Astrocyte (in vitro differentiated cells and primary cell): Measurements from ENCODE around the gene SPSB1. TPM values are rescaled to one million over a fixed set of nuclear protein-coding genes. Genes with fewer than 3 reads are reported as not detected.

Experiments used
- DNase-seq: peaks from one replicate; pipeline ENCODE4 v3.0.0-alpha.2; 2010; ENCODE audit warnings: low read depth
- FAIRE-seq: peaks from 2 replicates; lab custom pipeline; 2011; peaks lifted over from hg19 to GRCh38; lab: Jason Lieb, UNC
- H2AFZ ChIP-seq: 2 replicates; pipeline ENCODE4 v1.6.0; 2012; ENCODE audit warnings: low read depth, low read length, inconsistent platforms
- H3K27ac ChIP-seq: 2 replicates; pipeline ENCODE4 v1.5.1; 2011; ENCODE audit warnings: low read depth, low read length, inconsistent platforms
- H3K27me3 ChIP-seq: 2 replicates; pipeline ENCODE4 v1.6.0; 2011; ENCODE audit warnings: low read length, inconsistent platforms; ENCODE audit not compliant: insufficient read depth
- H3K36me3 ChIP-seq: 2 replicates; pipeline ENCODE4 v1.5.1; 2011; ENCODE audit warnings: low read length, inconsistent platforms; ENCODE audit not compliant: insufficient read depth
- H3K4me1 ChIP-seq: 2 replicates; pipeline ENCODE4 v1.5.1; 2011; ENCODE audit warnings: low read length, inconsistent platforms; ENCODE audit not compliant: insufficient read depth
- H3K4me2 ChIP-seq: 2 replicates; pipeline ENCODE4 v1.6.0; 2012; ENCODE audit warnings: low read length, inconsistent platforms
- H3K4me3 ChIP-seq: 2 replicates; pipeline ENCODE4 v1.5.1; 2011; ENCODE audit warnings: low read depth, mild to moderate bottlenecking, low read length, inconsistent platforms; ENCODE audit not compliant: insufficient read depth
- H3K79me2 ChIP-seq: 2 replicates; pipeline ENCODE4 v1.6.0; 2012; ENCODE audit warnings: mild to moderate bottlenecking, low read length, inconsistent platforms; ENCODE audit not compliant: insufficient read depth
- H3K9ac ChIP-seq: 2 replicates; pipeline ENCODE4 v1.6.0; 2012; ENCODE audit warnings: mild to moderate bottlenecking, low read length, inconsistent platforms
- H3K9me3 ChIP-seq: 2 replicates; pipeline ENCODE4 v1.5.1; 2012; ENCODE audit warnings: low read depth, mild to moderate bottlenecking, low read length, inconsistent platforms; ENCODE audit not compliant: insufficient read depth
- H4K20me1 ChIP-seq: 2 replicates; pipeline ENCODE4 v1.6.0; 2012; ENCODE audit warnings: low read length, inconsistent platforms; ENCODE audit not compliant: insufficient read depth
- H3K27ac Mint-ChIP-seq: one replicate; pipeline ENCODE4 v1.8.0; 2021; ENCODE audit warnings: mild to moderate bottlenecking, mixed read lengths; ENCODE audit not compliant: unreplicated experiment
- H3K27me3 Mint-ChIP-seq: one replicate; pipeline ENCODE4 v1.8.0; 2021; ENCODE audit warnings: low read depth, mixed read lengths; ENCODE audit not compliant: unreplicated experiment
- H3K36me3 Mint-ChIP-seq: one replicate; pipeline ENCODE4 v1.8.0; 2021; ENCODE audit warnings: low read depth, mixed read lengths; ENCODE audit not compliant: unreplicated experiment
- H3K4me1 Mint-ChIP-seq: one replicate; pipeline ENCODE4 v1.8.0; 2021; ENCODE audit warnings: low read depth, mixed read lengths; ENCODE audit not compliant: unreplicated experiment
- H3K4me3 Mint-ChIP-seq: one replicate; pipeline ENCODE4 v1.8.0; 2021; ENCODE audit warnings: mild to moderate bottlenecking, moderate library complexity, mixed read lengths; ENCODE audit not compliant: unreplicated experiment
- H3K9me3 Mint-ChIP-seq: one replicate; pipeline ENCODE4 v1.8.0; 2021; ENCODE audit warnings: mild to moderate bottlenecking, mixed read lengths; ENCODE audit not compliant: unreplicated experiment
- CTCF ChIP-seq: IDR thresholded peaks from 2 replicates; pipeline ENCODE4 v1.5.1; 2011; ENCODE audit warnings: low read depth, mild to moderate bottlenecking, inconsistent platforms, low read length, moderate library complexity; ENCODE audit not compliant: insufficient read depth
- EZH2 ChIP-seq: IDR thresholded peaks from 2 replicates; pipeline ENCODE4 v1.6.1; 2012; ENCODE audit warnings: mild to moderate bottlenecking, low read length, inconsistent platforms; ENCODE audit not compliant: insufficient read depth
- total RNA-seq: library from RNA; stranded (reverse); gene quantifications from 2 replicates; pipeline ENCODE4 v1.2.1, GENCODE V29; 2021

Gene SPSB1
- total RNA-seq, 1 donor from 2014 or later: 53.5 TPM

GRCh38 chr1:9249534-9250410, 42.9 kb upstream of the SPSB1 start:
- Histone ChIP-seq H3K27me3 (no peaks in the 10 kb centered on the region), H2AFZ (no peak overlapping the region), H3K4me2 (no peak overlapping the region), H3K9me3 (no peaks in the 10 kb centered on the region), H3K79me2 (peaks cover 22% of the 10 kb centered on the region), H3K9ac (no peak overlapping the region), H3K36me3 (no peaks in the 10 kb centered on the region), H4K20me1 (peaks cover 34% of the 10 kb centered on the region), H3K27ac (no peak overlapping the region), H3K4me3 (no peak overlapping the region), H3K4me1 (peaks cover 29% of the 10 kb centered on the region)
- H3K4me3 Mint-ChIP-seq: no peak overlapping the region
- peaks cover 16% of the 10 kb centered on the region for H3K36me3 Mint-ChIP-seq
- peaks cover 26% of the 10 kb centered on the region for H3K4me1 Mint-ChIP-seq
- no peak for FAIRE-seq
- H3K27me3 Mint-ChIP-seq: peaks cover 12% of the 10 kb centered on the region
- H3K9me3 Mint-ChIP-seq: no peaks in the 10 kb centered on the region
- DNase-seq: no peak
- H3K27ac Mint-ChIP-seq: peak overlapping the region; percentile 59
- no peak for TF ChIP-seq EZH2
- TF ChIP-seq CTCF: peak; percentile 32

DNA sequence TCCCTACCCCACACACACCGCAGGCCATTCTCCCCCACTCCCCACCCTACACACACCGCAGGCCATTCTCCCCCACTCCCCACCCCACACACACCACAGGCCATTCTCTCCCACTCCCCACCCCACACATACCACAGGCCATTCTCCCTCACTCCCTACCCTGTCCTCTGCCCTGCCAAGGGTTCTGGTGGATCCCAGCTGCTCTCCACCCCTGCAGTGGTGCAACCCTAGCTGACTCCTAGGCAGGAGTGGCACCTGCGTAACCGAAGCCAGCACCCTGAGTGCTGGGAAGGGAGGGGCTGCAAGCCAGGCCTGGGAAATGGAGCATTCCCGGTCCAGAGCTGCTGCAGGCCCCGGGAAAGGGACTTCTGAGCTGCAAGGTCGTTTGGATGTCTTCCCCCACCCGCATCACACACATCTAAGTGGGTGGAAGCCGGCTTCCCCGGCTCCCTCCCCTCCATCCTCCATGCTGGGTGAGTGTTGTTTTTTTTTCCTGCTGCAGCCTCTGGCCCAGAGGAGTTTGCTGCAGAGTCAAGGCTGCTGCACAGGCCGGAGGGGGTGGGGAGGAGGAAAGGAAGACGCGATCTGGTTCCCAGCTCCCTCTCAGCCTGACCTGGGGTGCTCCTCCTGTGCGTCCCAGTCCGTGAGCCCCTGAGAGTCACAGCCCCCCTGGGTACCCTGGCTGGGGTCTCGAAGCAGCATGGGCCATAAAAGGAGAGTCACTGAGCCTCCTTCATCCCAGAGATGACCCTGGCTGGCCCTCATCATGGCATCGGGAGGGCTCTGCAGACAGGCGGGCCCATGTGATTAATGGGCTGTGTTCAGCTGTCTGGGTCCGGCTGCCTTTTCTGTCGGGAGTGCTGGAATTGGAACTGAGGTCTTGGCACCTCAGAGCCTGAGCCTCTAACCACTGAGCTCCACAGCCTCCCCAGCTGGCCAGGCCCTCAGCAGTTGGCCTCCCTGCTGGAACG, 42.0 kb upstream of the SPSB1 start:
- Histone ChIP-seq H3K27ac (no peak overlapping the region), H3K4me1 (peaks cover 29% of the 10 kb centered on the region), H3K9me3 (no peaks in the 10 kb centered on the region), H3K79me2 (peaks cover 22% of the 10 kb centered on the region), H3K4me3 (no peak overlapping the region), H3K9ac (no peak overlapping the region), H2AFZ (no peak overlapping the region), H3K27me3 (no peaks in the 10 kb centered on the region), H4K20me1 (peaks cover 35% of the 10 kb centered on the region), H3K36me3 (no peaks in the 10 kb centered on the region), H3K4me2 (peak overlapping the region; percentile 29)
- Mint-ChIP-seq H3K27ac (no peak overlapping the region), H3K9me3 (no peaks in the 10 kb centered on the region), H3K27me3 (peaks cover 12% of the 10 kb centered on the region), H3K4me3 (no peak overlapping the region), H3K4me1 (peaks cover 26% of the 10 kb centered on the region), H3K36me3 (peaks cover 15% of the 10 kb centered on the region)
- no peak for FAIRE-seq
- DNase-seq: no peak
- TF ChIP-seq EZH2: no peak
- TF ChIP-seq CTCF: no peak
